HCT116 (cell line): Measurements from ENCODE around the gene CREG1.

Source experiments
- CTCF ChIP-seq, 3 experiments: fragments of 200-600 bp in 1 of 3; sonication (generic) in 1 of 3; IDR thresholded peaks in 2 of 3; conservative IDR thresholded peaks in 1 of 3; 2 replicates each; pipeline ENCODE4 v1.5.1; 2012 to 2017; ENCODE audit warnings: low read depth in 2 of 3, low read length in 2 of 3, antibody characterized with exemption in 1 of 3, borderline replicate concordance in 1 of 3, control low read depth in 1 of 3, mild to moderate bottlenecking in 1 of 3, mixed read lengths in 1 of 3, mixed run types in 1 of 3, moderate library complexity in 1 of 3; ENCODE audit not compliant: insufficient read depth in 1 of 3
- EZH2 ChIP-seq: fragments of 200-600 bp; sonication (generic); IDR thresholded peaks from 2 replicates; pipeline ENCODE4 v1.6.1; 2017; ENCODE audit warnings: antibody characterized with exemption, mixed run types
- EZH2phosphoT487 ChIP-seq: fragments of 200-600 bp; IDR thresholded peaks from 2 replicates; pipeline ENCODE4 v1.6.1; 2018; ENCODE audit warnings: antibody characterized with exemption, borderline replicate concordance
- SP1 ChIP-seq: IDR thresholded peaks from 2 replicates; pipeline ENCODE4 v1.6.1; 2012; ENCODE audit warnings: low read depth

- TF ChIP-seq CTCF (IDR thresholded peaks at IDR 0.05 in 2 of 3, conservative IDR thresholded peaks at IDR 0.05 in 1 of 3; ENCODE audit: borderline replicate concordance in 1 of 3, insufficient read depth in 1 of 3, low read depth in 2 of 3, low read length in 2 of 3) (no peak), EZH2 (no peak), SP1 (no peak), EZH2phosphoT487 (no peak)
These were observed 12.0 kb downstream of the CREG1 start for GRCh38 chr1:167541610-167542009.
